ENCODE results near the gene DOK5.

- TF ChIP-seq CTCF (conservative IDR thresholded peaks at IDR 0.05; ENCODE audit: low read depth, low read length) (no peak), EZH2 (IDR thresholded peaks at IDR 0.05; ENCODE audit: borderline replicate concordance, low read depth, low read length, poor library complexity, severe bottlenecking) (no peak)
Measured at GRCh38 chr20:54494303-54495006, 19.1 kb downstream of the DOK5 start.

All from A673 (cell line).